HCT116 (cell line): ENCODE results near the gene ABI1. TPM values are rescaled to one million over a fixed set of nuclear protein-coding genes. Genes with fewer than 3 reads are reported as not detected.

Experiments used
- ATAC-seq: fragments of 200-7000 bp; cut with Tn5 transposase; 2 replicates; pipeline ENCODE4 v1.9.1; 2020; ENCODE audit warnings: mild to moderate bottlenecking, moderate library complexity
- BruUV-seq: library from RNA; stranded (reverse); fragments of 400-500 nt; replicated peaks from 2 replicates; lab custom pipeline; 2021; lab: Mats Ljungman, UMichigan
- CTCF ChIA-PET: fragments of 300-600 bp; sonication (Branson Sonifier 250); formaldehyde crosslinking; loops from one replicate; lab custom pipeline; 2021; ENCODE audit warnings: antibody characterized with exemption; lab: Charles Lee
- POLR2A ChIA-PET: fragments of 300-600, 350-600 bp; sonication (Branson Sonifier 250); formaldehyde crosslinking; loops from one replicate; lab custom pipeline; 2021; ENCODE audit warnings: antibody characterized with exemption; lab: Charles Lee
- RAD21 ChIA-PET, 2 experiments: fragments of 300-600 bp; sonication (Branson Sonifier 250); formaldehyde crosslinking; loops; one replicate each; lab custom pipeline; 2023; ENCODE audit warnings: low total read pairs in 2 of 2; ENCODE audit not compliant: uncharacterized antibody in 2 of 2, unreplicated experiment in 2 of 2, low non-redundant PET in 1 of 2; lab: Charles Lee
- DNase-seq: peaks from one replicate; pipeline ENCODE4 v3.0.0-alpha.2; 2010; ENCODE audit warnings: low read depth, low spot score
- H2AFZ ChIP-seq: fragments of 200-600 bp; shearing (Covaris generic), sonication (generic); 2 replicates; pipeline ENCODE4 v1.6.1; 2017; ENCODE audit warnings: low read depth, mixed run types, mixed read lengths, antibody characterized with exemption, low read length; ENCODE audit not compliant: poor library complexity, severe bottlenecking
- H3K27ac ChIP-seq: 2 replicates; pipeline ENCODE4 v1.5.1; 2012; ENCODE audit warnings: low read depth, low read length
- H3K27me3 ChIP-seq: fragments of 200-600 bp; sonication (generic); 2 replicates; pipeline ENCODE4 v1.6.1; 2016; ENCODE audit warnings: mixed run types, low read length, mixed read lengths; ENCODE audit not compliant: insufficient read depth
- H3K36me3 ChIP-seq, 2 experiments: fragments of 200-500 bp in 1 of 2; fragments of 200-600 bp in 1 of 2; sonication (Bioruptor generic) in 1 of 2; sonication (generic) in 1 of 2; 2 replicates each; pipeline versions ENCODE4 v1.5.1 to v1.6.1; 2014 to 2016; ENCODE audit warnings: low read length in 2 of 2, inconsistent platforms in 1 of 2, mixed read lengths in 1 of 2, mixed run types in 1 of 2; ENCODE audit not compliant: insufficient read depth in 2 of 2, control insufficient read depth in 1 of 2
- H3K4me1 ChIP-seq, 2 experiments: fragments of 200-600 bp in 1 of 2; sonication (generic) in 1 of 2; 2 replicates each; pipeline versions ENCODE4 v1.5.1 to v1.6.1; 2012 to 2017; ENCODE audit warnings: low read length in 2 of 2, inconsistent platforms in 1 of 2, mild to moderate bottlenecking in 1 of 2, mixed read lengths in 1 of 2, mixed run types in 1 of 2, moderate library complexity in 1 of 2; ENCODE audit not compliant: insufficient read depth in 2 of 2, control insufficient read depth in 1 of 2
- H3K4me2 ChIP-seq: fragments of 200-600 bp; sonication (generic); 2 replicates; pipeline ENCODE4 v1.6.1; 2017; ENCODE audit warnings: mixed run types, low read length, mixed read lengths
- H3K4me3 ChIP-seq, 2 experiments: fragments of 200-600 bp in 1 of 2; sonication (generic) in 1 of 2; replicated peaks in 1 of 2; 2 replicates each; pipeline ENCODE4 v1.5.1; 2011 to 2016; ENCODE audit warnings: low read length in 2 of 2, control low read depth in 1 of 2, low read depth in 1 of 2, mild to moderate bottlenecking in 1 of 2, mixed read lengths in 1 of 2, mixed run types in 1 of 2
- H3K79me2 ChIP-seq: fragments of 200-600 bp; sonication (generic); 2 replicates; pipeline ENCODE4 v1.6.1; 2017; ENCODE audit warnings: mild to moderate bottlenecking, mixed run types, low read length, moderate library complexity, mixed read lengths; ENCODE audit not compliant: insufficient read depth
- H3K9ac ChIP-seq: fragments of 200-600 bp; sonication (generic); 2 replicates; pipeline ENCODE4 v1.6.1; 2016; ENCODE audit warnings: low read length, mixed read lengths
- H3K9me2 ChIP-seq: fragments of 200-600 bp; sonication (generic), shearing (Covaris generic); 2 replicates; pipeline ENCODE4 v1.6.1; 2017; ENCODE audit warnings: mixed run types, mild to moderate bottlenecking, moderate library complexity; ENCODE audit not compliant: insufficient read depth
- H3K9me3 ChIP-seq, 2 experiments: fragments of 200-500 bp in 1 of 2; fragments of 200-600 bp in 1 of 2; sonication (Bioruptor generic) in 1 of 2; sonication (generic) in 1 of 2; 2 replicates each; pipeline ENCODE4 v1.6.1; 2014 to 2017; ENCODE audit warnings: low read length in 2 of 2, mixed read lengths in 2 of 2, inconsistent platforms in 1 of 2, low read depth in 1 of 2, mild to moderate bottlenecking in 1 of 2, mixed run types in 1 of 2, moderate library complexity in 1 of 2; ENCODE audit not compliant: control insufficient read depth in 1 of 2, insufficient read depth in 1 of 2
- H4K20me1 ChIP-seq: fragments of 200-600 bp; sonication (generic), shearing (Covaris generic); 2 replicates; pipeline ENCODE4 v1.6.1; 2017; ENCODE audit warnings: mixed run types, mild to moderate bottlenecking, moderate library complexity; ENCODE audit not compliant: insufficient read depth
- CBX3 ChIP-seq: IDR thresholded peaks from 2 replicates; pipeline ENCODE4 v1.6.1; 2012; ENCODE audit warnings: low read depth
- CEBPB ChIP-seq: IDR thresholded peaks from 2 replicates; pipeline ENCODE4 v1.6.1; 2012; ENCODE audit warnings: low read depth
- CTCF ChIP-seq, 3 experiments: fragments of 200-600 bp in 1 of 3; sonication (generic) in 1 of 3; IDR thresholded peaks in 2 of 3; conservative IDR thresholded peaks in 1 of 3; 2 replicates each; pipeline ENCODE4 v1.5.1; 2012 to 2017; ENCODE audit warnings: low read depth in 2 of 3, low read length in 2 of 3, antibody characterized with exemption in 1 of 3, borderline replicate concordance in 1 of 3, control low read depth in 1 of 3, mild to moderate bottlenecking in 1 of 3, mixed read lengths in 1 of 3, mixed run types in 1 of 3, moderate library complexity in 1 of 3; ENCODE audit not compliant: insufficient read depth in 1 of 3
- EGR1 ChIP-seq: IDR thresholded peaks from 2 replicates; pipeline ENCODE4 v1.6.1; 2012; ENCODE audit warnings: low read depth
- ELF1 ChIP-seq: IDR thresholded peaks from 2 replicates; pipeline ENCODE4 v1.6.1; 2012; ENCODE audit warnings: low read depth, borderline replicate concordance
- EZH2 ChIP-seq: fragments of 200-600 bp; sonication (generic); IDR thresholded peaks from 2 replicates; pipeline ENCODE4 v1.6.1; 2017; ENCODE audit warnings: antibody characterized with exemption, mixed run types
- EZH2phosphoT487 ChIP-seq: fragments of 200-600 bp; IDR thresholded peaks from 2 replicates; pipeline ENCODE4 v1.6.1; 2018; ENCODE audit warnings: antibody characterized with exemption, borderline replicate concordance
- FOSL1 ChIP-seq: IDR thresholded peaks from 2 replicates; pipeline ENCODE4 v1.6.1; 2012; ENCODE audit warnings: low read depth
- MAX ChIP-seq: IDR thresholded peaks from 2 replicates; pipeline ENCODE4 v1.6.1; 2012
- POLR2A ChIP-seq: IDR thresholded peaks from 2 replicates; pipeline ENCODE4 v1.7.0; 2011; ENCODE audit warnings: borderline replicate concordance; ENCODE audit not compliant: insufficient read depth, insufficient read length; ENCODE audit errors: extremely low read depth
- POLR2AphosphoS5 ChIP-seq: IDR thresholded peaks from 2 replicates; pipeline ENCODE4 v1.6.1; 2011; ENCODE audit warnings: mild to moderate bottlenecking, low read depth, low read length, moderate library complexity
- REST ChIP-seq: IDR thresholded peaks from 2 replicates; pipeline ENCODE4 v1.6.1; 2012; ENCODE audit warnings: low read depth
- SP1 ChIP-seq: IDR thresholded peaks from 2 replicates; pipeline ENCODE4 v1.6.1; 2012; ENCODE audit warnings: low read depth
- SRF ChIP-seq: IDR thresholded peaks from 2 replicates; pipeline ENCODE4 v1.6.1; 2012; ENCODE audit warnings: low read depth
- TCF7L2 ChIP-seq: IDR thresholded peaks from 2 replicates; pipeline ENCODE4 v1.7.0; 2011; ENCODE audit warnings: borderline replicate concordance, inconsistent platforms; ENCODE audit not compliant: insufficient read depth, insufficient read length; ENCODE audit errors: extremely low read depth
- YY1 ChIP-seq: IDR thresholded peaks from 2 replicates; pipeline ENCODE4 v1.6.1; 2011; ENCODE audit warnings: low read length, low read depth, moderate library complexity, mild to moderate bottlenecking; ENCODE audit not compliant: insufficient replicate concordance; ENCODE audit errors: extremely low read depth
- ZBTB33 ChIP-seq: IDR thresholded peaks from 2 replicates; pipeline ENCODE4 v1.6.1; 2011; ENCODE audit warnings: mild to moderate bottlenecking, low read length, moderate library complexity; ENCODE audit not compliant: insufficient replicate concordance; ENCODE audit errors: extremely low read depth
- ZFX ChIP-seq: fragments of 450-650 bp; IDR thresholded peaks from 2 replicates; pipeline ENCODE4 v1.6.1; 2017
- ZNF274 ChIP-seq: fragments of 200-500 bp; sonication (Bioruptor generic); IDR thresholded peaks from 2 replicates; pipeline ENCODE4 v1.6.1; 2014; ENCODE audit warnings: mild to moderate bottlenecking, low read depth, low read length, inconsistent platforms
- intact Hi-C: fragments of 100-400 bp; cut with micrococcal nuclease; formaldehyde crosslinking; loops from 2 replicates; pipeline ENCODE4 v1.10.0; 2022
- total RNA-seq: library from RNA; stranded (reverse); gene quantifications from one replicate; pipeline ENCODE4 v1.2.1, GENCODE V29; 2021; ENCODE audit not compliant: unreplicated experiment

Gene ABI1
- total RNA-seq, 1 experiment from 2014 or later: 34.8 TPM

GRCh38 chr10:26781797-26782196, 79.0 kb downstream of the ABI1 start:
- Histone ChIP-seq H3K9ac (peak overlapping the region; percentile 39), H3K79me2 (peaks cover 36% of the 10 kb centered on the region), H3K9me2 (no peaks in the 10 kb centered on the region), H4K20me1 (no peaks in the 10 kb centered on the region), H3K4me1 (peaks cover 19 to 24% of the 10 kb centered on the region in 2 experiments), H3K4me2 (peak overlapping the region; percentile 71), H3K4me3 (peak overlapping the region in 1 of 2 experiments; percentile 21; a peak in 1 of 4 replicates), H2AFZ (no peak overlapping the region), H3K27ac (peak overlapping the region; percentile 51), H3K9me3 (no peaks in the 10 kb centered on the region), H3K27me3 (no peaks in the 10 kb centered on the region), H3K36me3 (no peaks in the 10 kb centered on the region)
- ChIA-PET CTCF (no interaction called here), RAD21 (no interaction called here), POLR2A (interaction anchor here (1.8 kb wide), 1 partner anchor 26 kb away, joined by 4 read pairs; no protein-coding TSS in a partner anchor)
- intact Hi-C loops: no loop called here
- TF ChIP-seq ZBTB33 (no peak), EZH2phosphoT487 (no peak), CEBPB (no peak), SRF (no peak), ELF1 (no peak), POLR2A (no peak), ZFX (no peak), CBX3 (no peak), YY1 (no peak), MAX (no peak), FOSL1 (no peak), TCF7L2 (no peak), CTCF (IDR thresholded peaks at IDR 0.05 in 2 of 3, conservative IDR thresholded peaks at IDR 0.05 in 1 of 3; ENCODE audit: borderline replicate concordance in 1 of 3, insufficient read depth in 1 of 3, low read depth in 2 of 3, low read length in 2 of 3) (no peak), EGR1 (no peak), REST (no peak), EZH2 (no peak), POLR2AphosphoS5 (no peak), ZNF274 (no peak), SP1 (no peak)
- no TSS peak for BruUV-seq
- ATAC-seq (no peak), DNase-seq (no peak)
